Colon (tissue), 2 donors: ENCODE data around the gene OR4C11.

Experiments
- FAIRE-seq: peaks from 2 replicates; lab custom pipeline; 2012; peaks lifted over from hg19 to GRCh38; lab: Jason Lieb, UNC
- donor health status: control.
- donor health status: control.

OR4C11 gene

GRCh38 chr11:55607545-55607944 is at the start of gene OR4C11:
OR4C11 (minus strand) TSS chr11:55607645; CDS start chr11:55604373, 3,272 bp downstream.
- FAIRE-seq, result no peak

GRCh38 chr11:55655096-55655495 is 47.7 kb upstream of the OR4C11 start:
- FAIRE-seq, result no peak

- FAIRE-seq, result no peak
Measured at GRCh38 chr11:55652560-55652959, 45.1 kb upstream of the OR4C11 start.

GRCh38 chr11:55648027-55648426 is 40.6 kb upstream of the OR4C11 start, which contains the start of gene OR4S2:
OR4S2 (plus strand) TSS chr11:55648327; CDS start chr11:55650904, 2,577 bp downstream.
- FAIRE-seq, result no peak

GRCh38 chr11:55634813-55635212 is 27.4 kb upstream of the OR4C11 start, which contains the start of gene OR4P4:
OR4P4 (plus strand) TSS chr11:55635113.
- FAIRE-seq, result no peak

GRCh38 chr11:55624531-55624930 is 17.1 kb upstream of the OR4C11 start:
- no peak for FAIRE-seq

- FAIRE-seq, result no peak
Measured at GRCh38 chr11:55572548-55572947, 34.9 kb downstream of the OR4C11 start.

- FAIRE-seq, result no peak
Measured at GRCh38 chr11:55571828-55572227, 35.6 kb downstream of the OR4C11 start, which contains the start of gene OR4C16. OR4C16 (plus strand) TSS chr11:55572128; CDS start chr11:55572128, 0 bp downstream.

GRCh38 chr11:55554169-55554568 is 53.3 kb downstream of the OR4C11 start, which contains the start of gene OR4C15:
OR4C15 (plus strand) TSS chr11:55554469; CDS start chr11:55554469, 0 bp downstream.
- FAIRE-seq, result no peak
